ENCODE data around the gene COA3. TPM values are rescaled to one million over a fixed set of nuclear protein-coding genes. Genes with fewer than 3 reads are reported as not detected.

Gene COA3
- total RNA-seq, 1 experiment from 2014 or later: 44.6 TPM

DNA sequence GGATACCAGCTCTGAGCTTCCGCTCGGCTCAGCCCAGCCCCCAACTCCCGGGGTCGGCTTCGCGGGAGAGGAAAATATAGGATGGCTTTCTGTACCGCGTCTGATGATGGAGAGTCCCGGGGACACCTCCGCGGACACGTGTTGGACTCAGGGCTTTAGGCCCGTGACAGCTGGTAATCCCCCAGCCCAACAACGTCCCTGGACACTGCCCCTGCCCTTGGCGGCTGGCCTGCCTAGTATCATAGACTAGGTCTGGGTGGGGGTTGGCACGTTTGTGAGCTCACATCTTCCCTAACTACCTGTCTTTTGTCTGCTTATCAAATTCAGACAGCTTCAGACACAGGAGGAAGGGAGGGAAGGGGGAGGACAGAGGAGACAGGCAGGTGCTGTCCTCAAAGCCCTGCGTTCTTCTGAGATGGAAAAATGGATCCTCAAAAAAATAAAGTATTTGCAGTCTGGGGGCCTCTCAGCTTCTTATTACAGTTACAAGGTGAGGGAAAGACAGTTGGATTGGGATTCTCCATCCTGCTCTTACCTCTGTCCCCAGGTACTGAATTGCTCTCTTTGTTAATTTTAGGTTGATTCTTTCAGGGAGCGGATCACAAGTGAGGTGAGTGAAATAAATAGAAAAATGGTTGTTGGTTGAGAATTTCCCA lies 35.4 kb upstream of the COA3 start:
- Histone ChIP-seq H4K20me1 (ENCODE audit: low read length) (no peaks in the 10 kb centered on the region), H3K9me3 (ENCODE audit: low read length) (no peaks in the 10 kb centered on the region), H3K4me3 (ENCODE audit: low read length) (peak overlapping the region; percentile 96), H2AFZ (ENCODE audit: low read length) (peak overlapping the region; percentile 89), H3F3A (ENCODE audit: low read length, unreplicated experiment) (no peaks in the 10 kb centered on the region), H3K27ac (ENCODE audit: low read length) (peak overlapping the region; percentile 75), H3K9ac (ENCODE audit: low read length) (peak overlapping the region; percentile 99), H3K27me3 (ENCODE audit: low read length) (no peaks in the 10 kb centered on the region), H3K4me2 (ENCODE audit: low read length) (peak overlapping the region; percentile 92), H3K36me3 (ENCODE audit: low read depth, low read length) (peaks cover 17% of the 10 kb centered on the region), H3K9me2 (replicated peaks; ENCODE audit: low read length) (no peaks in the 10 kb centered on the region), H3K4me1 (ENCODE audit: insufficient read depth, low read length) (peaks cover 12% of the 10 kb centered on the region), H3K79me2 (ENCODE audit: low read length) (peaks cover 45% of the 10 kb centered on the region)
- no peak for DNase-seq
- POLR2A ChIA-PET (ENCODE audit: unreplicated experiment): interaction anchor here (0.6 kb wide), 1 partner anchor 10 kb away, joined by 3 read pairs; the partner anchor contains the start of gene BECN1
- CTCF ChIA-PET: no interaction called here
- intact Hi-C loops (cut with micrococcal nuclease): no loop called here
- BruUV-seq (replicated peaks): TSS peak; percentile 76
- no peak for TF ChIP-seq CTCF (conservative IDR thresholded peaks at IDR 0.05; ENCODE audit: low read depth, low read length)
- TF ChIP-seq EZH2phosphoT487 (IDR thresholded peaks at IDR 0.05; ENCODE audit: borderline replicate concordance, low read length): no peak
- TF ChIP-seq EZH2 (IDR thresholded peaks at IDR 0.05; ENCODE audit: low read length, unreplicated experiment): no peak
- ATAC-seq: no peak; the same call in 1 of the 2 replicates

GRCh38 chr17:42832934-42833766 lies 34.6 kb upstream of the COA3 start, which contains the start of gene PSME3:
PSME3 (plus strand) TSS chr17:42833397; CDS start chr17:42833632, 235 bp downstream.
- H3K4me1 ChIP-seq (ENCODE audit: insufficient read depth, low read length): peaks cover 12% of the 10 kb centered on the region
- no peaks in the 10 kb centered on the region for H3K9me2 ChIP-seq (replicated peaks; ENCODE audit: low read length)
- DNase-seq: peak; percentile 80
- no peaks in the 10 kb centered on the region for H3K27me3 ChIP-seq (ENCODE audit: low read length)
- H3K4me3 ChIP-seq (ENCODE audit: low read length): peak within 1 kb of the TSS; percentile 96
- intact Hi-C loops (cut with micrococcal nuclease): no loop called here
- POLR2A ChIA-PET (ENCODE audit: unreplicated experiment): interaction anchor here (0.5 to 0.6 kb wide), 2 partner anchors 9 to 228 kb away, joined by 3 to 8 read pairs; partner anchors contain the start of gene BECN1
- peak within 1 kb of the TSS; percentile 89 for H2AFZ ChIP-seq (ENCODE audit: low read length)
- CTCF ChIA-PET: interaction anchor here (0.6 kb wide), 1 partner anchor 529 kb away, joined by 3 read pairs; no protein-coding TSS in a partner anchor
- no peaks in the 10 kb centered on the region for H4K20me1 ChIP-seq (ENCODE audit: low read length)
- H3K9me3 ChIP-seq (ENCODE audit: low read length): no peaks in the 10 kb centered on the region
- TSS peak; percentile 86 for BruUV-seq (replicated peaks)
- H3F3A ChIP-seq (ENCODE audit: low read length, unreplicated experiment): no peaks in the 10 kb centered on the region
- peak within 1 kb of the TSS; percentile 99 for H3K9ac ChIP-seq (ENCODE audit: low read length)
- ATAC-seq: peak; percentile 91
- TF ChIP-seq CTCF (conservative IDR thresholded peaks at IDR 0.05; ENCODE audit: low read depth, low read length) (no peak), EZH2phosphoT487 (IDR thresholded peaks at IDR 0.05; ENCODE audit: borderline replicate concordance, low read length) (no peak)
- peaks cover 12% of the 10 kb centered on the region for H3K36me3 ChIP-seq (ENCODE audit: low read depth, low read length)
- H3K79me2 ChIP-seq (ENCODE audit: low read length): peaks cover 45% of the 10 kb centered on the region
- peak within 1 kb of the TSS; percentile 75 for H3K27ac ChIP-seq (ENCODE audit: low read length)
- peak within 1 kb of the TSS; percentile 92 for H3K4me2 ChIP-seq (ENCODE audit: low read length)

Data from PC-3 (cell line).